ENCODE measurements around the gene TGFBR2. TPM values are rescaled to one million over a fixed set of nuclear protein-coding genes. Genes with fewer than 3 reads are reported as not detected.

Gene TGFBR2
- total and polyA plus RNA-seq, 10 of the 15 experiments (the other 5 are each of a cell fraction or from before 2014, with no cell fraction given): 0.02 to 0.98 (median 0.18) TPM; not detected in 1

GRCh38 chr3:30609930-30610701 lies 3.7 kb downstream of the TGFBR2 start (continued):
- TF ChIP-seq CUX1 (IDR thresholded peaks at IDR 0.05; ENCODE audit: insufficient replicate concordance, low read depth, low read length): no peak
- no peak for TF ChIP-seq FOXM1 (IDR thresholded peaks at IDR 0.05; ENCODE audit: low read depth, low read length)
- TF ChIP-seq ZBTB33 (IDR thresholded peaks at IDR 0.05): no peak
- TF ChIP-seq CBX5 (IDR thresholded peaks at IDR 0.05; ENCODE audit: low read depth): no peak
- no peak for TF ChIP-seq PAX5 (IDR thresholded peaks at IDR 0.05; ENCODE audit: borderline replicate concordance, low read depth, low read length)
- no peak for TF ChIP-seq TCF12 (IDR thresholded peaks at IDR 0.05; ENCODE audit: low read depth, low read length)
- TF ChIP-seq CHD4 (IDR thresholded peaks at IDR 0.05): no peak
- TF ChIP-seq SUPT20H (IDR thresholded peaks at IDR 0.05; ENCODE audit: borderline replicate concordance, control insufficient read depth, low read depth, low read length): no peak
- TF ChIP-seq PML (IDR thresholded peaks at IDR 0.05; ENCODE audit: low read length): no peak
- no peak for TF ChIP-seq PRDM15 (CRISPR knock-in tag; IDR thresholded peaks at IDR 0.05)
- TF ChIP-seq BCLAF1 (IDR thresholded peaks at IDR 0.05): no peak
- TF ChIP-seq NFXL1 (IDR thresholded peaks at IDR 0.05; ENCODE audit: borderline replicate concordance): no peak
- no peak for TF ChIP-seq STAT1 (conservative IDR thresholded peaks at IDR 0.05)
- no peak for TF ChIP-seq GABPA (IDR thresholded peaks at IDR 0.05; ENCODE audit: low read depth)
